ENCODE measurements around the gene COX10.
"Not testable (repeated sequence)": the region's sequence is repeated elsewhere in the genome, so short reads cannot be mapped to it uniquely, and the experiment has no call there.

COX10 gene

GRCh38 chr17:14125518-14126137 is 56.3 kb downstream of the COX10 start:
- DNase-seq: no peak

GRCh38 chr17:14133104-14133503 is 63.8 kb downstream of the COX10 start:
- DNase-seq: no peak

GRCh38 chr17:14134456-14134855 is 65.2 kb downstream of the COX10 start:
- no peak for DNase-seq

- no peak for DNase-seq
Observed at GRCh38 chr17:14135906-14136590, 66.7 kb downstream of the COX10 start.

- no peak for DNase-seq
Observed at GRCh38 chr17:14138649-14139048, 69.3 kb downstream of the COX10 start.

- peak; percentile 25 for DNase-seq
Observed at GRCh38 chr17:14143688-14144087, 74.4 kb downstream of the COX10 start.

- DNase-seq: peak; percentile 16
Observed at GRCh38 chr17:14144508-14144907, 75.2 kb downstream of the COX10 start.

- DNase-seq: no peak
Observed at GRCh38 chr17:14149751-14150150, 80.4 kb downstream of the COX10 start.

GRCh38 chr17:14150619-14151018 is 81.3 kb downstream of the COX10 start:
- no peak for DNase-seq

- no peak for DNase-seq
Observed at GRCh38 chr17:14152721-14153120, 83.4 kb downstream of the COX10 start.

GRCh38 chr17:14153374-14153773 is 84.1 kb downstream of the COX10 start:
- no peak for DNase-seq

- DNase-seq: peak; percentile 78
Observed at GRCh38 chr17:14156689-14157088, 87.4 kb downstream of the COX10 start.

- DNase-seq: no peak
Observed at GRCh38 chr17:14157822-14158221, 88.5 kb downstream of the COX10 start.

- DNase-seq: no peak
Observed at GRCh38 chr17:14158707-14159106, 89.4 kb downstream of the COX10 start.

- DNase-seq: no peak
Observed at GRCh38 chr17:14161419-14161818, 92.1 kb downstream of the COX10 start.

- no peak for DNase-seq
Observed at GRCh38 chr17:14165616-14166015, 96.3 kb downstream of the COX10 start.

GRCh38 chr17:14167831-14168230 is 98.5 kb downstream of the COX10 start:
- not testable (repeated sequence) for DNase-seq

GRCh38 chr17:14168582-14168981 is 99.3 kb downstream of the COX10 start:
- no peak for DNase-seq

GRCh38 chr17:14169287-14169686 is 100.0 kb downstream of the COX10 start:
- no peak for DNase-seq

- DNase-seq: no peak
Observed at GRCh38 chr17:14169901-14170300, 100.6 kb downstream of the COX10 start.

GRCh38 chr17:14176989-14177388 is 107.7 kb downstream of the COX10 start:
- DNase-seq: peak; percentile 39

GRCh38 chr17:14177801-14178200 is 108.5 kb downstream of the COX10 start:
- DNase-seq: not testable (repeated sequence)

- DNase-seq: not testable (repeated sequence)
Observed at GRCh38 chr17:14179951-14180350, 110.6 kb downstream of the COX10 start.

- DNase-seq: not testable (repeated sequence)
Observed at GRCh38 chr17:14182084-14182483, 112.8 kb downstream of the COX10 start.

- not testable (repeated sequence) for DNase-seq
Observed at GRCh38 chr17:14184536-14184935, 115.2 kb downstream of the COX10 start.
